Osteoblast (primary cell): ENCODE measurements around the gene CRY2. TPM values are rescaled to one million over a fixed set of nuclear protein-coding genes. Genes with fewer than 3 reads are reported as not detected.

Source experiments
- DNase-seq: peaks from one replicate; pipeline ENCODE4 v3.0.0; 2011; ENCODE audit warnings: low spot score, mixed read lengths; ENCODE audit not compliant: insufficient read length; ENCODE audit errors: missing footprints
- H2AFZ ChIP-seq: 2 replicates; pipeline ENCODE4 v1.6.0; 2011; ENCODE audit warnings: mild to moderate bottlenecking, low read length
- H3K27ac ChIP-seq: 2 replicates; pipeline ENCODE4 v1.5.1; 2011; ENCODE audit warnings: mild to moderate bottlenecking, low read depth, low read length, moderate library complexity
- H3K27me3 ChIP-seq: 2 replicates; pipeline ENCODE4 v1.6.0; 2012; ENCODE audit warnings: mild to moderate bottlenecking, control low read depth, inconsistent platforms, low read length, moderate library complexity; ENCODE audit not compliant: insufficient read depth
- H3K36me3 ChIP-seq: 2 replicates; pipeline ENCODE4 v1.5.1; 2011; ENCODE audit warnings: mild to moderate bottlenecking, low read length, control low read depth, moderate library complexity; ENCODE audit not compliant: insufficient read depth
- H3K4me1 ChIP-seq: 2 replicates; pipeline ENCODE4 v1.5.1; 2011; ENCODE audit warnings: mild to moderate bottlenecking, low read length, control low read depth, moderate library complexity; ENCODE audit not compliant: insufficient read depth
- H3K4me2 ChIP-seq: 2 replicates; pipeline ENCODE4 v1.6.0; 2011; ENCODE audit warnings: mild to moderate bottlenecking, low read length; ENCODE audit not compliant: insufficient read depth
- H3K4me3 ChIP-seq: fragments of 200-600 bp; sonication (generic); 3 replicates; pipeline ENCODE4 v1.5.1; 2012; ENCODE audit warnings: mild to moderate bottlenecking, low read length, inconsistent platforms; ENCODE audit not compliant: insufficient read depth
- H3K79me2 ChIP-seq: 2 replicates; pipeline ENCODE4 v1.6.0; 2012; ENCODE audit warnings: mild to moderate bottlenecking, low read length, control low read depth, inconsistent platforms; ENCODE audit not compliant: insufficient read depth
- H3K9me3 ChIP-seq: 2 replicates; pipeline ENCODE4 v1.5.1; 2011; ENCODE audit warnings: low read depth, low read length, control low read depth
- H4K20me1 ChIP-seq: 2 replicates; pipeline ENCODE4 v1.6.0; 2012; ENCODE audit warnings: mild to moderate bottlenecking, low read length, control low read depth; ENCODE audit not compliant: insufficient read depth
- total RNA-seq: library from RNA; depleted of rRNA; stranded (reverse); fragments of >200 nt; gene quantifications from 2 replicates; pipeline ENCODE4 v1.2.3, GENCODE V29; 2012
- TF ChIP-seq, protein P1 (sequence below): IDR thresholded peaks from 2 replicates; pipeline ENCODE4 v1.5.1; 2011; ENCODE audit warnings: mild to moderate bottlenecking, low read depth, low read length, moderate library complexity; ENCODE audit errors: extremely low read depth

The CRY2 gene
- total RNA-seq, 1 donor: 21.0 TPM

- H3K36me3 ChIP-seq: no peaks in the 10 kb centered on the region
- no peaks in the 10 kb centered on the region for H3K9me3 ChIP-seq
- H3K4me1 ChIP-seq: no peaks in the 10 kb centered on the region
- H3K4me3 ChIP-seq: no peak overlapping the region
- peak; percentile 87 for DNase-seq
- H3K27ac ChIP-seq: no peak overlapping the region
- peaks cover 12% of the 10 kb centered on the region for H3K27me3 ChIP-seq
- peaks cover 9% of the 10 kb centered on the region for H4K20me1 ChIP-seq
- TF ChIP-seq, protein P1, sequence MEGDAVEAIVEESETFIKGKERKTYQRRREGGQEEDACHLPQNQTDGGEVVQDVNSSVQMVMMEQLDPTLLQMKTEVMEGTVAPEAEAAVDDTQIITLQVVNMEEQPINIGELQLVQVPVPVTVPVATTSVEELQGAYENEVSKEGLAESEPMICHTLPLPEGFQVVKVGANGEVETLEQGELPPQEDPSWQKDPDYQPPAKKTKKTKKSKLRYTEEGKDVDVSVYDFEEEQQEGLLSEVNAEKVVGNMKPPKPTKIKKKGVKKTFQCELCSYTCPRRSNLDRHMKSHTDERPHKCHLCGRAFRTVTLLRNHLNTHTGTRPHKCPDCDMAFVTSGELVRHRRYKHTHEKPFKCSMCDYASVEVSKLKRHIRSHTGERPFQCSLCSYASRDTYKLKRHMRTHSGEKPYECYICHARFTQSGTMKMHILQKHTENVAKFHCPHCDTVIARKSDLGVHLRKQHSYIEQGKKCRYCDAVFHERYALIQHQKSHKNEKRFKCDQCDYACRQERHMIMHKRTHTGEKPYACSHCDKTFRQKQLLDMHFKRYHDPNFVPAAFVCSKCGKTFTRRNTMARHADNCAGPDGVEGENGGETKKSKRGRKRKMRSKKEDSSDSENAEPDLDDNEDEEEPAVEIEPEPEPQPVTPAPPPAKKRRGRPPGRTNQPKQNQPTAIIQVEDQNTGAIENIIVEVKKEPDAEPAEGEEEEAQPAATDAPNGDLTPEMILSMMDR: no peak
- no peaks in the 10 kb centered on the region for H3K79me2 ChIP-seq
- no peak overlapping the region for H2AFZ ChIP-seq
- H3K4me2 ChIP-seq: no peak overlapping the region
These were observed 43.7 kb downstream of the CRY2 start for GRCh38 chr11:45890886-45891550.

DNA sequence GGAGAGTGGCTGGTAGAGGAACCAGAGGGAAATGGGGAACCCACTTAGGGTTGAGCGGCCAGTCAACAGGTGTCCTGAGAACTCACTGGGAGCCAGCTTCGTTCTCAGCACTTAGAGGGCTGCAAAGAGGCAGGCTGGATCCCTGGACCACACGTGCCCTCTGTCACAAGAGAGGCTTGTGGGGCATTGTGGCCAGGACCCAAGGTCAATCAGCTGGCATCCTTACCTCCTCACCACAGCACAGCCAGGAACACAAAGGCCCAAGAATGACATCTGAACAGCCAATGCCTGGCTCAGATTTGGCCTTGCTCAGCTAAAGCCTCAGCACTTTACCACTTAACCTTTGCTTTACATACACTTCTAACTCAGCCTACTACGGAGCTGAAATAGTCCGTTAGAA is 45.6 kb downstream of the CRY2 start:
- DNase-seq: peak; percentile 29
- no peak overlapping the region for H3K27ac ChIP-seq
- TF ChIP-seq, protein P1: no peak
- H2AFZ ChIP-seq: no peak overlapping the region
- H3K27me3 ChIP-seq: peaks cover 18% of the 10 kb centered on the region
- H3K36me3 ChIP-seq: no peaks in the 10 kb centered on the region
- H3K4me1 ChIP-seq: no peaks in the 10 kb centered on the region
- no peak overlapping the region for H3K4me3 ChIP-seq
- peaks cover 2% of the 10 kb centered on the region for H4K20me1 ChIP-seq
- no peak overlapping the region for H3K4me2 ChIP-seq
- no peaks in the 10 kb centered on the region for H3K79me2 ChIP-seq
- no peaks in the 10 kb centered on the region for H3K9me3 ChIP-seq

GRCh38 chr11:45894555-45895247 is 47.4 kb downstream of the CRY2 start:
- Histone ChIP-seq H4K20me1 (peaks cover 2% of the 10 kb centered on the region), H3K27ac (no peak overlapping the region), H3K79me2 (no peaks in the 10 kb centered on the region), H3K4me1 (peaks cover 3% of the 10 kb centered on the region), H3K27me3 (peaks cover 29% of the 10 kb centered on the region), H3K4me2 (no peak overlapping the region), H3K36me3 (no peaks in the 10 kb centered on the region), H3K9me3 (no peaks in the 10 kb centered on the region), H2AFZ (no peak overlapping the region), H3K4me3 (no peak overlapping the region)
- TF ChIP-seq, protein P1: no peak
- DNase-seq: peak; percentile 73

- Histone ChIP-seq H3K9me3 (no peaks in the 10 kb centered on the region), H3K27me3 (peaks cover 29% of the 10 kb centered on the region), H3K79me2 (no peaks in the 10 kb centered on the region)
These were observed 48.4 kb downstream of the CRY2 start for GRCh38 chr11:45895553-45896259.

More at GRCh38 chr11:45895553-45896259, 48.4 kb downstream of the CRY2 start:
- peak; percentile 66 for DNase-seq
- Histone ChIP-seq H3K36me3 (no peaks in the 10 kb centered on the region), H3K4me1 (peaks cover 8% of the 10 kb centered on the region), H3K4me2 (no peak overlapping the region), H3K27ac (no peak overlapping the region), H3K4me3 (no peak overlapping the region), H4K20me1 (peaks cover 2% of the 10 kb centered on the region), H2AFZ (no peak overlapping the region)
- TF ChIP-seq, protein P1: no peak
